ENCODE measurements around the gene GNB1L.

GNB1L gene

DNA sequence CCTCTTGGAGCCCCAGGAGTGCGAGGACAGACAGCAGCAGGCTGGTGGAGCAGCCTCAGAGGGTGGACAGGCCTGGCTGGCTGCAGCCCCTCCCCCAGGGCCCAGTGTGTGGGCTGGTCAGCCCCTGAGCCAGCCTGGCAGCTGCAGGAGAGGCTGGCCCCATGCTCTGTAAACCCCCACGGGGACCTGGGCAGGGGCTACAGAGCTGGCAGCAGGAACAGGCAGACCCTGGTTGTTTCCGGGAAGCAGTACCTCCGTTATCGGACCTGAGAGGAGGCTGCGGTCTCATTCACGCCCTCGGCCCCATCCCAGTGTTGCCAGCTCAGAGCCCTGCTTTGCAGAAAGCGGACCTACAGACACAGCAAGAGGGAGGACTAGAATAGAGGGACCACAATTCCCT, 48.4 kb upstream of the GNB1L start:
- peak overlapping the region; percentile 2 for H2AK5ac ChIP-seq (ENCODE audit: low read depth, low read length)
- no peak overlapping the region for H3K9ac ChIP-seq (ENCODE audit: low read depth, low read length, poor library complexity)
- H3K27ac ChIP-seq (replicated peaks; ENCODE audit: low read length), result no peak overlapping the region
- no peak overlapping the region for H2BK12ac ChIP-seq (ENCODE audit: low read length)
- H3K79me1 ChIP-seq (ENCODE audit: low read depth, low read length), result no peaks in the 10 kb centered on the region
- H3K4me1 ChIP-seq (ENCODE audit: control insufficient read depth in 2 of 2, insufficient read depth in 1 of 2, low read depth in 1 of 2, low read length in 2 of 2), result peaks cover 17 to 27% of the 10 kb centered on the region in 2 donors
- no peaks in the 10 kb centered on the region for H3K9me3 ChIP-seq (replicated peaks in 1 of 2; ENCODE audit: control insufficient read depth in 2 of 2, insufficient read depth in 1 of 2, low read depth in 1 of 2, low read length in 2 of 2)
- no peak overlapping the region for H2BK120ac ChIP-seq (ENCODE audit: low read depth, low read length)
- no peaks in the 10 kb centered on the region for H3K36me3 ChIP-seq (replicated peaks in 1 of 2; ENCODE audit: control insufficient read depth in 2 of 2, insufficient read depth in 2 of 2, low read length in 2 of 2)
- peak overlapping the region; percentile 51 for H3K18ac ChIP-seq (ENCODE audit: low read length)
- no peak overlapping the region for H4K91ac ChIP-seq (ENCODE audit: low read depth, low read length, poor library complexity)
- H3K23ac ChIP-seq (ENCODE audit: low read depth, low read length, poor library complexity), result no peak overlapping the region
- peaks cover 0 to 9% (median 0%) of the 10 kb centered on the region in 3 experiments for H3K27me3 ChIP-seq (ENCODE audit: control insufficient read depth in 3 of 3, insufficient read depth in 3 of 3, low read depth in 1 of 3, low read length in 3 of 3)
- peak overlapping the region; percentile 63 for H2AFZ ChIP-seq (ENCODE audit: low read length)
- DNase-seq (ENCODE audit: low spot score), result no peak
- H3K4ac ChIP-seq (ENCODE audit: low read length), result no peak overlapping the region
- no CpG with 5 or more reads among the region's 9 CpGs for WGBS, 2 donors (ENCODE audit: extremely low coverage in 2 of 2, insufficient read length in 2 of 2, insufficient replicate concordance in 1 of 2)
- no peak overlapping the region for H3K4me2 ChIP-seq (ENCODE audit: insufficient read depth, low read length, poor library complexity, severe bottlenecking)
- H2BK15ac ChIP-seq (ENCODE audit: low read length), result peak overlapping the region; percentile 2
- H2BK5ac ChIP-seq (ENCODE audit: low read length), result no peak overlapping the region
- no peak overlapping the region for H3K4me3 ChIP-seq (ENCODE audit: low read length in 2 of 2)
- H4K8ac ChIP-seq (ENCODE audit: low read depth, low read length), result no peak overlapping the region
- H3K14ac ChIP-seq (ENCODE audit: low read length), result no peak overlapping the region

DNA sequence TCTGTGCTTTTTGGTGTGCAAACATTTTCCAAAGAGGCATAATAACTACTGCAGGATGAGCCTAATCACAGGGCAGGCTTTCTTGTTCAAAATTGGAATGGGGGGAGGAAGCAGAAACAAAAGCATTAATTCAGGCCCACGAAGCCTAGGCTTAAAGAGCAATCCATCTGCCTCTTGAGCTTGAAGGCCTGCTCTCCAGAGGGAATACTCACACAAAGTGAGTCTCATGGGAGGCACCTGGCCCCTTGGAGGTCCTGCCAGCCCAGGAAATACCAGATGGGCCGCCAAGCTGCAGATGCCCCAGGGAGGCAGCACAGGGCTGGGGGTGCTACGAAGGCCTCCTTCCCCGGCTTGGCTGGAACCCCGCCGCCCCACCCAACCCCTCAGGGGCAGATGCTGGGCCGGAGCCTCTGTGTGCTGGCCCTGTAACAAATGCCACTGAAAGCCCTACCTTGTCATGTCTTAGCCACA, 47.6 kb upstream of the GNB1L start:
- Histone ChIP-seq H2BK5ac (ENCODE audit: low read length) (peak overlapping the region; percentile 2), H3K36me3 (replicated peaks in 1 of 2; ENCODE audit: control insufficient read depth in 2 of 2, insufficient read depth in 2 of 2, low read length in 2 of 2) (no peaks in the 10 kb centered on the region), H4K8ac (ENCODE audit: low read depth, low read length) (no peak overlapping the region), H3K4me2 (ENCODE audit: insufficient read depth, low read length, poor library complexity, severe bottlenecking) (no peak overlapping the region), H3K18ac (ENCODE audit: low read length) (peak overlapping the region; percentile 44), H3K4me3 (ENCODE audit: low read length in 2 of 2) (no peak overlapping the region), H3K4me1 (ENCODE audit: control insufficient read depth in 2 of 2, insufficient read depth in 1 of 2, low read depth in 1 of 2, low read length in 2 of 2) (peaks cover 18 to 32% of the 10 kb centered on the region in 2 donors), H2AFZ (ENCODE audit: low read length) (peak overlapping the region; percentile 49), H3K79me1 (ENCODE audit: low read depth, low read length) (no peaks in the 10 kb centered on the region), H3K14ac (ENCODE audit: low read length) (no peak overlapping the region), H3K23ac (ENCODE audit: low read depth, low read length, poor library complexity) (no peak overlapping the region), H3K9me3 (replicated peaks in 1 of 2; ENCODE audit: control insufficient read depth in 2 of 2, insufficient read depth in 1 of 2, low read depth in 1 of 2, low read length in 2 of 2) (no peaks in the 10 kb centered on the region), H3K9ac (ENCODE audit: low read depth, low read length, poor library complexity) (no peak overlapping the region), H2BK120ac (ENCODE audit: low read depth, low read length) (no peak overlapping the region), H2BK12ac (ENCODE audit: low read length) (no peak overlapping the region), H3K27ac (replicated peaks; ENCODE audit: low read length) (no peak overlapping the region), H3K4ac (ENCODE audit: low read length) (no peak overlapping the region), H3K27me3 (ENCODE audit: control insufficient read depth in 3 of 3, insufficient read depth in 3 of 3, low read depth in 1 of 3, low read length in 3 of 3) (peaks cover 0 to 9% (median 0%) of the 10 kb centered on the region in 3 experiments), H4K91ac (ENCODE audit: low read depth, low read length, poor library complexity) (no peak overlapping the region), H2AK5ac (ENCODE audit: low read depth, low read length) (no peak overlapping the region), H2BK15ac (ENCODE audit: low read length) (no peak overlapping the region)
- no CpG with 5 or more reads among the region's 7 CpGs for WGBS, 2 donors (ENCODE audit: extremely low coverage in 2 of 2, insufficient read length in 2 of 2, insufficient replicate concordance in 1 of 2)
- no peak for DNase-seq (ENCODE audit: low spot score)

DNA sequence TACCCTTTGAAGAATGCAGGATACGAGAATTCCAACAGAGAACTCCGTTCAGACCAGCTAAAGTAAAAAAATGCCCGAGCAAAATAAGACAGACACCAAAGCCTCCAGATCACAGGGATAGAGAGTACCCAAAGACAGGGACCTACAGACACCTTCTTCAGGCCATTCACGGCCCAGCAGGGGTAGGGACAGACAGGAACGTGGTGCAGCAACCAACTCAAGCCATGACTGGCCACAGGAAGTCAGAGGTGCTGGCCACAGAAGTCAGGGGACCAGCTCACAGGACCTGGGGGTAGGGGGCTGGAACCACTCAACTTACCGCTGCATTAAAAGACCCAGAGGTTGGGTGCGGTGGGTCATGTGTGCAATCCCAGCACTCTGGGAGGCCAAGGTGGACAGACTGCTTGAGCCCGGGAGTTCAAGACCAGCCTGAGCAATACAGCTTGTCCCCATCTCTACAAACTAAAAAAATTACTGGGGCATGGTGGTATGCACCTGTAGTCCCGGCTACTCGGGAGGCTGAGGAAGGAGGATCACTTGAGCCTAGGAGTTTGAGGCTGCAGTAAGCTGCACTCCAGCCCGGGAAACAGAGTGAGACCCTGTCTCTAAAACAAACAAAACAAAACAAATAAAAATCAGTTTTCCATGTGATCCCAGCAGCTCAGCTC, 47.0 kb upstream of the GNB1L start:
- no peaks in the 10 kb centered on the region for H3K79me1 ChIP-seq (ENCODE audit: low read depth, low read length)
- H3K9ac ChIP-seq (ENCODE audit: low read depth, low read length, poor library complexity), result no peak overlapping the region
- no peaks in the 10 kb centered on the region for H3K9me3 ChIP-seq (replicated peaks in 1 of 2; ENCODE audit: control insufficient read depth in 2 of 2, insufficient read depth in 1 of 2, low read depth in 1 of 2, low read length in 2 of 2)
- no peak overlapping the region for H2BK120ac ChIP-seq (ENCODE audit: low read depth, low read length)
- peaks cover 0 to 9% (median 0%) of the 10 kb centered on the region in 3 experiments for H3K27me3 ChIP-seq (ENCODE audit: control insufficient read depth in 3 of 3, insufficient read depth in 3 of 3, low read depth in 1 of 3, low read length in 3 of 3)
- H3K4me2 ChIP-seq (ENCODE audit: insufficient read depth, low read length, poor library complexity, severe bottlenecking), result no peak overlapping the region
- H2AFZ ChIP-seq (ENCODE audit: low read length), result no peak overlapping the region
- DNase-seq (ENCODE audit: low spot score), result no peak
- H3K18ac ChIP-seq (ENCODE audit: low read length), result peak overlapping the region; percentile 2
- no peak overlapping the region for H3K23ac ChIP-seq (ENCODE audit: low read depth, low read length, poor library complexity)
- H2AK5ac ChIP-seq (ENCODE audit: low read depth, low read length), result peak overlapping the region; percentile 49
- WGBS, 2 donors (ENCODE audit: extremely low coverage in 2 of 2, insufficient read length in 2 of 2, insufficient replicate concordance in 1 of 2), result no CpG with 5 or more reads among the region's 11 CpGs
- H3K36me3 ChIP-seq (replicated peaks in 1 of 2; ENCODE audit: control insufficient read depth in 2 of 2, insufficient read depth in 2 of 2, low read length in 2 of 2), result no peaks in the 10 kb centered on the region
- no peak overlapping the region for H4K91ac ChIP-seq (ENCODE audit: low read depth, low read length, poor library complexity)
- no peak overlapping the region for H3K4me3 ChIP-seq (ENCODE audit: low read length in 2 of 2)
- H2BK15ac ChIP-seq (ENCODE audit: low read length), result no peak overlapping the region
- H4K8ac ChIP-seq (ENCODE audit: low read depth, low read length), result no peak overlapping the region
- H3K4ac ChIP-seq (ENCODE audit: low read length), result no peak overlapping the region
- no peak overlapping the region for H2BK12ac ChIP-seq (ENCODE audit: low read length)
- peaks cover 20 to 36% of the 10 kb centered on the region in 2 donors for H3K4me1 ChIP-seq (ENCODE audit: control insufficient read depth in 2 of 2, insufficient read depth in 1 of 2, low read depth in 1 of 2, low read length in 2 of 2)
- no peak overlapping the region for H2BK5ac ChIP-seq (ENCODE audit: low read length)
- no peak overlapping the region for H3K14ac ChIP-seq (ENCODE audit: low read length)
- no peak overlapping the region for H3K27ac ChIP-seq (replicated peaks; ENCODE audit: low read length)

DNA sequence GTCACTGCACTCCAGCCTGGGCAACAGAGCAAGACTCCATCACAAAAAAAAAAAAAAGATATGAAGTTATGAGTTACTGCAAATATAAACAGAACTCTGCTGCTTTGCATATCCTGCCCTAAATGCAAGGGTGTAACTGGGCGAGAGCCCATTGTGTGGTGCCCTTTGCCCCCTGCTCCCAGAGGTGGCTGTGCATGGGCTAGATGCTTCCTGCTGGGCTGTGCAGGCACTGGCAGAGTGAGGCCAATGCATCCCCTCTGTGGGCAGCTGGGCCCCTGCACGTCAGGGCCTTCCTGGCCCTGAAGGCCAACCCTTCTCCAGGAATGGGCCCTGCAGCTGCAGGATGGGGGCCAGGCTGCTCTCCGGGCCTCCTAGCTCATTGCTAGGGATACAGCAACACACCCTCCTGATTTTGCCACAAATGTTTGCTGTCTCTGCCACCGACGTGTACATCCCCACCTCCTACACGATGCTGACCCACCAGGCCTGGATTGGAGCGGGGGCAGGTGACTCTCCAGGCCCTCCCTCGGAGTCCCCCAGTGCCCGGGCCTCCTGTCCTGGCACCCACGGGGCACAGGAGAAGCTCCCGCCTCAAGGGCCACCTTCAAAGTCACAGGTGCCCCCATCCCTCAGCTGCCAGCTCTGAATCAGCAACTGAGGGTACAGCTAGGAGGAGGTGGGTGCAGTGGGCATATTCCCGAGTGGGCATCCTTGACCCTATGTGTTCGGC, 46.2 kb upstream of the GNB1L start:
- no peak overlapping the region for H3K4me2 ChIP-seq (ENCODE audit: insufficient read depth, low read length, poor library complexity, severe bottlenecking)
- peak overlapping the region; percentile 70 for H2AK5ac ChIP-seq (ENCODE audit: low read depth, low read length)
- H2BK12ac ChIP-seq (ENCODE audit: low read length), result peak overlapping the region; percentile 33
- peak overlapping the region; percentile 55 for H3K18ac ChIP-seq (ENCODE audit: low read length)
- no peak for DNase-seq (ENCODE audit: low spot score)
- no peak overlapping the region for H3K9ac ChIP-seq (ENCODE audit: low read depth, low read length, poor library complexity)
- no peak overlapping the region for H2AFZ ChIP-seq (ENCODE audit: low read length)
- no peaks in the 10 kb centered on the region for H3K79me1 ChIP-seq (ENCODE audit: low read depth, low read length)
- peak overlapping the region; percentile 84 for H2BK15ac ChIP-seq (ENCODE audit: low read length)
- no peaks in the 10 kb centered on the region for H3K36me3 ChIP-seq (replicated peaks in 1 of 2; ENCODE audit: control insufficient read depth in 2 of 2, insufficient read depth in 2 of 2, low read length in 2 of 2)
- H3K4ac ChIP-seq (ENCODE audit: low read length), result peak overlapping the region; percentile 28
- peak overlapping the region; percentile 97 for H2BK120ac ChIP-seq (ENCODE audit: low read depth, low read length)
- peaks cover 0 to 6% (median 0%) of the 10 kb centered on the region in 3 experiments for H3K27me3 ChIP-seq (ENCODE audit: control insufficient read depth in 3 of 3, insufficient read depth in 3 of 3, low read depth in 1 of 3, low read length in 3 of 3)
- no peak overlapping the region for H2BK5ac ChIP-seq (ENCODE audit: low read length)
- peak overlapping the region; percentile 25 for H3K23ac ChIP-seq (ENCODE audit: low read depth, low read length, poor library complexity)
- H4K8ac ChIP-seq (ENCODE audit: low read depth, low read length), result peak overlapping the region; percentile 52
- no peak overlapping the region for H3K27ac ChIP-seq (replicated peaks; ENCODE audit: low read length)
- peaks cover 20 to 36% of the 10 kb centered on the region in 2 donors for H3K4me1 ChIP-seq (ENCODE audit: control insufficient read depth in 2 of 2, insufficient read depth in 1 of 2, low read depth in 1 of 2, low read length in 2 of 2)
- no CpG with 5 or more reads among the region's 13 CpGs for WGBS, 2 donors (ENCODE audit: extremely low coverage in 2 of 2, insufficient read length in 2 of 2, insufficient replicate concordance in 1 of 2)
- no peak overlapping the region for H3K14ac ChIP-seq (ENCODE audit: low read length)
- no peaks in the 10 kb centered on the region for H3K9me3 ChIP-seq (replicated peaks in 1 of 2; ENCODE audit: control insufficient read depth in 2 of 2, insufficient read depth in 1 of 2, low read depth in 1 of 2, low read length in 2 of 2)
- no peak overlapping the region for H4K91ac ChIP-seq (ENCODE audit: low read depth, low read length, poor library complexity)
- H3K4me3 ChIP-seq (ENCODE audit: low read length in 2 of 2), result no peak overlapping the region
